ENCODE measurements around the gene EPHA1.

The EPHA1 gene

DNA sequence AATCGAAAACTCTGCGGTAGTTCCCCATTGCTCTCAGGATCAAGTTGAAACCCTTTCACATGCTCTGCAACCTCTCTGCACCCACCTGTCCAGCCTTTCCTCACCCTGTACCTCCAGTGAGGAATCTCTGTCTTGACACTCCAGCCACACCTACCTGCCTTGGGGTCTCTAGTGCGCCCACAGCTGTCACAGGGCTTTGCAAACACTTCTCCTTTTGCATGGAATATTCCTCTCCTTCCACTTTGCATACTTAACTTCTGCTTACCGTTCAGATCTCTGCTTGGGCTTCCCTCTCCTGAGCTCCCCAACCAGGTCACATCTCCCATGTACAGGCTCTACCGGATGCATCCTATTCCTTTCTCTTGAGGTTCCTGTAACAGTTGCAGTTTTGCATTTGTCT is 34.1 kb downstream of the EPHA1 start:
- FAIRE-seq = no peak
- no peak for DNase-seq (ENCODE audit: low spot score)

DNA sequence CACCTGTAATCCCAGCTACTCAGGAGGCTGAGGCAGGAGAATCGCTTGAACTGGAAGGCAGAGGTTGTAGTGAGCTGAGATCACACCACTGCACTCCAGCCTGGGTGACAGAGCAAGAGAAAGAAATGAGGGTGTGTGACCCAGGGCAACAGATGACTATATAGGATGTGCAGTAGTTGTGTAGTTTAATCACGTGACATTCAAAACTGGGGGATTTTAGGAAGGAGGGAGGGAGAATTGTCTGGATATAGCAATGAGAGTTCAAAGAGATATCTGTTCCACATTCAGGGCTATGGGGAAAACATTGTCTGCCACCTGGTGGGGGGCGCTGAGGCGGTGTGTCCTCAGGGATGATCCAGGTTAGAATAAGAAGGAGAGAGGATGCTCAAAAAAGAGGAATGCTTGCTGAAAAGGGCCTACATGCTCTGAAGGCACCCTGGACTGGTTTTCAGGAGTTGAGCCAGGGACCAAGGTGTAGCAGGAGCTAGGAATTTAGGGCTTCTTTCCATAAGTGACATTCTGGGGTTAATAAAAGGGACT is 35.3 kb downstream of the EPHA1 start:
- FAIRE-seq (no peak), DNase-seq (ENCODE audit: low spot score) (no peak)

DNA sequence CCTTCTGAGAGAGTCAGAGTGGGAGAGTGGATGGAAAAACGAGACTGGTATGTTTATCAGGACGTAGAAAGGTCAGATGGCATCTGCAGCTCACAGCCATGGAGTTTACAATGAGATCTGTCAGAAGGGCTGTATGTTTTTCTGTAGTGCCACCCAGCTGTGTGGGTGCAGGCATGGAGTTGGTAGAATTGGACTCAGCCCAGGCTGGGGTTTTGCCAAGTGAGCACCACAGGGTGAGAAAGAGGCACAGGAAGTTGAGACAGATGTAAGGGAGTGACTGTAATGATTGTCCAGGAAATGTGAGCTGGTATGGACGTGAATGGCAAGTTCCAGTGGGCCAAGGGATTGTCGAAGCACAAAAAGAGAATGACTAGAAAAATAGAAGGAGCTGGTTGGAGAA is 36.6 kb downstream of the EPHA1 start:
- FAIRE-seq = no peak
- DNase-seq (ENCODE audit: low spot score) = peak; percentile 24

DNA sequence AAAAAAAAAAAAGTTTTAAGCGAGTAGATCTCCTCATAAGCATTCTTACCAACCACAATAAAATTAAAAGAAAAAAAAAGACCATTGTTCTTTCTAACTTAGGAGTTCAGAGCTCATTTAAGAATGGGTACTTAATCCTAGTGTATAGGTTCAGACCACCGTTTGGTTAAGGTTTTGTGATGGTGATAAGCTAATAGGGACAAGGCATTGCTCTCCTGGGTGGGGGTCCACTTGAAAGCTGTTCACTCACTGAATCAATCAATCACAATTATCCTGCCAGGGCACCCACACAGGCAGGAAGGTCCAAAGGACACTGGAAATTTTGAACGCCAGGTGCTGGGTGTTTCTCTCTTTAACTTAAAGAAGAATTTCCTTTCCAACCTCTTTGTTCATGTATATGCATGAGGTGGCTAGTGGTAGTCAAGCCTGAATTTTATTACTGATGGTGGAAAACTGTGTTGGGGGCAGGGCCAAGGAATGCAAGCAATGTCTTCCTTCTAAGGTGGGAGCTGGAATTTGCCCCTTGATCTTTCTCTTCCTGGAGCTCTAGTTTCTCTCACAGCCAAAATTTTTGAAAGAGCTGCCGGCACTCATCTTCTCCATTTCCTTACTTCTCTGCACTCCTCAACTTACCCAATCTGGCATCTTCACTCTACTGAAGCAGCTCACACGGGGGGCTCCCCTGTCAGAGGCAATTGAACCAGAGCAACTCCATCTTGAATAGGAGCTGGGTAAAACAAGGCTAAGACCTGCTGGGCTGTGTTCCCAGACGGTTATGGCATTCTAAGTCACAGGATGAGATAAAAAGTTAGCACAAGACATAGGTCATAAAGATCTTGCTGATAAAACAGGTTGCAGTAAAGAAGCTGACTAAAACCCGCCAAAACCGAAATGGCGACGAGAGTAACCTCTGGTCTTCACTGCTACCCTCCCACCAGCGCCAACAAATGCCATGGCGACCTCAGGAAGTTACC is 38.7 kb downstream of the EPHA1 start:
- no peak for FAIRE-seq
- no peak for DNase-seq (ENCODE audit: low spot score)

DNA sequence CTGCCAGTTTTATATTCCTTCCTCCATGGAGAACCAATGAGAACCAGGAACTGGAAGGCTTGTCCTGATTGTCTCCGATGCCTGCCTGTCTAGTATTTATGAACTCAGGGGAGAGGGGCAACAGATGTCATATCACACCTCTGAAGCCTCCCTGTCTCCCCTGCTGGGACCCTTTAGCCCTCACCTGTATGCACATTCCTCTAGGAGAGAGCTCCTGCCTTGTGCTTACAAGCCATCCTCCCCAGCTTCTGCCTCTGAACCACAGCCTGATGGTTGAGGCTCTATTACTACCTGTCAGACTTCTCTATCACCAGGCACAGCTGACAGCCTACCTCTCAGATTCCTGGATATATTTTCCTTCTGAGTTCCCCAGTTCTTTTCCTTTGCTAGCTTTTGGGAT is 40.3 kb downstream of the EPHA1 start:
- FAIRE-seq = no peak
- no peak for DNase-seq (ENCODE audit: low spot score)

DNA sequence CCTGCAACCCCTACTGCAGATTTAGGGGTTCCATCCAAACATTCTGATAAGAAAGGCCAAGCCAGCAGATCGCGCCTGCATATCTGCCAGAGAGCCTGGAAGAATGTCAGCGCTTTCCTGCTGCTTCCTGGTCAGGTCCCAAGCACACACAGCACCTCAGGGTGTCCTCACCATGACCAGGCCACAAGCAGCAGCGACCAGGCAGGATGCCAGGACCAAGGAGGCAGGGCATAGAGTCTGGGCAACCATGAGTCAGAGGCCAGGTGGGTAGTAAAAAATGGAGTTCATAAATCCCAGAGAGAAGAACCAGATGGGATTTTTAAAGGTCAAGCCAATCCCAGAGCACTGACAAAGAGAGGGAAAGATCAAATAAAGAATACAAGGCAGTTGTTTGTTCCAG is 40.7 kb downstream of the EPHA1 start:
- FAIRE-seq (peak; percentile 86), DNase-seq (ENCODE audit: low spot score) (peak; percentile 87)

DNA sequence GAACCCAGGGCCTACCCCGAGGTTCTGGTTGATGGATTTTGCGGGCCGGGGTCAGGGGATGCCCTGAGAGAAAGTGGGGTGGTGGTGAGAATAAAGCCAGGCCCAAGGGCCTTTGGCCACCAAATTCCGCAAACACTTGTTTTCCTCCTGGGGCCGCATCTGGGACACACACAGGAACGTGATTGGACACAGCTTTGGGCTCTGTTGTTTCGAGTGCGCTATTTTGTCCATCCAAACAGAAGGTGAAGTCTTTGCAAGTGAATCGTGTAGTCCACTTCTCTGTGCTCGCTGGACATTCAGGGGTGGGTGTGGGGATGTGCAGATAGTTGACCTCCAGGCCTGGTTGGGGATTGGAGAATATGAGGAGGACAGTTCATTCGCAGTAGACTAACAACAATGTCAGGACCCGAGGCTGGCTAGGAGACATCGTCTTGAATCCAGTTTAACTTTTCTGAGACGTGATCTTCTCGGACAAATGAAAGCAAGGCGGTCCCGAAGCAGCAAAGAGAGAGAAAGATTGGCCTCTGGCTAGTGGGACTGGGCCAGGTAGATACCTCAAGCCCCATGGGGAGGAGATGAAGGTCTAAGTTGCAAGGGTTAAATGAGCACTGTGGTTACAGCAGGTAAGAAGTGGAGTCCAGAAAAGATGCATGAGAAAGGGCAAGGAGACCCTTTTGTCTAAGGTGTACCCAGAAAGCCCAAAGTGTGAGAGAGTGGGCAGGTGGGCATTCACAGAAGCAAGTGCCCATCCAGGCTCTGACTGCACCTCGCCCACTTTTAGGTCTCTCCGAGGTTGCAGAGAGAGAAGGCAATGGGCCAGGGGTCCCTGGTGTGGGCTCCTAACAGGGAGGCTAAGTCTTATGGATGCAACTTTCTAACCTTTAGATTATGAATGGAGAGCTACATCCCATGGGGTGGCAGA is 45.4 kb downstream of the EPHA1 start:
- DNase-seq (ENCODE audit: low spot score) (no peak), FAIRE-seq (no peak)

DNA sequence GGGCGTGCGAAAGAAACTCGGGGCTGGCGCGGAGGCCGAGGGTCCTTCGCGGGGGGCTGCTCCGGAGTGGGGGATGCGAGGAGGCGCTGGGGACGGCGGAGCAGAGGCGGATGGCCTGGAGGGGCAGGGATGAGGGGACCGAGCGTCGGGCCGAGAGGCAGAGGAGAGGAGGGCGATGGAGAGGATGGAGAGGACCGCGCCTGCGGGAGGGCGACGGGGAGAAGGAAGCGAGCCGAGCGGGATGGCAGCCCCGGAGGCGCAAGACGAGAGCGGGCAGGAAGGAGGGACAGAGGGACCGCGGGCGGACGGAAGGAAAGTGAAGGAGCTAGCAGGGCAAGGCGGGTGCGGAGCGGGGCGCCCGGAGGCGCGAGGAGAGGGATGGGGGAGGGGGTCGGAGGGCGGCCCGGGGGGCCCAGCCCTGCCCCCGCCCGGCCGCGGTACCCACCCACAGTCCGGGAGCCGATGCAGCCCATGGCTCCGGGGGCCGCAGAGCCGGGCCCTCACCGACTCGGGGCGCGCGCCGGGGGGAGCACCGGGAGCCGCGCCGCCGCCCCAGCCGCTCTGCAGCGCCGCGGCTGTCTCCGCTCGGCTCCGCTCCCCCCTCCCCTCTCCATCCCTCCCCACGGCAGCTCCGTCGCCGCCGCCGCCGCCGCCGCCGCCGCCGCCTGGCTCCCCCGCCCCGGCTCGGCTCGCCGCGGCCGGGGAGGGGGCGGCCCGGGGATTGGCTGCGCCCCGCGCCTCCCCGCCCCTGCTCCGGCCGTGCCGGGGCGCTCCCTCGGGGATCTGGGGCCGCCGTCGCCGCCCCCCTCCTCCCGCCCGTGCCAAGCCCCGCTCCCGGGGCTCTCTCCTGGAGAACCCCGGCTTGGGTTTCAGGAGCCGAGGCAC is 46.3 kb downstream of the EPHA1 start, which contains the start of gene FAM131B:
Gene FAM131B (minus strand): TSS at position 583 of the 885 bp plus-strand sequence. CDS start 110 bp downstream, at position 473.
- DNase-seq (ENCODE audit: low spot score) (no peak), FAIRE-seq (no peak)

DNA sequence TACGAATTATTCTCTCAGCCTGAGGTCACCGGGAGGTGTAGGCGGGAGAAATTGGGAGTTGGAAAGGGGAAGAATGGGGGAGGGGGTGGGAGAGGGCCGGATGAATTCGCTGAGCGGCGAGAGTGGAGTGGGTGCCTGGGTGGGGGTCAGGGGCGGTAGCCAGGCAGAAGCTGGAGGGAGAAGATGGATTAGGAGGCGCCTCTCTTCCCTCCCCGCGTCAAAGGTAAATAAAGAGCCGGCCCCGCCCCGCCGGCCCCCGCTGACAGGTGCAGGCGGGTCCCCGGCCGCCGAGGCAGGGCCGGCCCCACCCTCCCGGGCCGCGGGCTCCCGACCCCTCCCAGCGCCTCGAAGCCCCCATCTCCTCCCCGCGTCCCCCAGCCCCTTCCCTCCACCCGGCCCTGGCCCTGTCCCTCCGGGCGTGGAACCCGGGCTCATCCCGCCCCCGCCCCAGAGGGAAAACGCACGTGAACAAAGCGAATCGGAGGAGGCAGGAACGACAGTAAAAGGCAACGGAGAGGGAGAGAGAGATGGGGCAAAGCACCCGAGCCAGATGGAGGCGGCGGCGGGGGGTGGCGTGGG is 47.0 kb downstream of the EPHA1 start:
- DNase-seq (ENCODE audit: low spot score) = no peak
- no peak for FAIRE-seq

DNA sequence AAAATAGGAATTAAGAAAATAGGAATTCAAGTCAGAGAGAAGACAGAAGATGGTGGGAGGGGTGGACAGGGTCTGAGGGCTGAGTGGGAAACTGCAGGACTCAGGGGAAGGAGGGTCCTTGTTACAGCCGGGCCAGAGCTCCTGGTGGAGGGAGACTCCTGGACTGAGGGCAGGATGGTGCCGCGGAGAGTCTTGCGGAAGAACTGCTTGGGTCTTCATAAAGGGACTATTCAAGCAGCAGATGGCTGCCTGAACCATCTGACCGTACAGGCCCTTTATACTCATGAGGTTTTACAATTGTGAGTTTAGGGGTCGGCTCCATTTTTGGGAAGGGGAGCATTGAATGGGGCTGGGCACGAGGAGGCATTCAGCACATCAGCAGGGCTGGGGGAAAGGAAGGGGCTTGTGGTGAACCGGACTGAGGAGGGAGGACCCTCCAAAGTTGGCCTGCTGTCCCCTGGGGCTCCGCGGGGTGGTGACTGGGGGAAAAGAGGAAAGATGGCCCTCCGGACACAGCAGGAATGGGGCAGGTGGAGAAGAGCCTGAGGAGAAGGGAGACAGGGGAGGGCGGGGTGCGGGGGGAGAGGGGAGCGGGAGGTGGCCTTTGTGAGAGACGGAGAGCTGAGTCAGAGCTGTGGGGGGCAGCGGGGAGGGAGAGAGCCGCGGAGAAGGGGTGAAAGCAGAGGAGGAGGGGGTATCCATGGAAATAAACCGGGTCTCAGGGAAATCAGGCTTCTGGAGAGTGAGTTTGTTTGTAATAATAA is 47.7 kb downstream of the EPHA1 start:
- FAIRE-seq (no peak), DNase-seq (ENCODE audit: low spot score) (no peak)

DNA sequence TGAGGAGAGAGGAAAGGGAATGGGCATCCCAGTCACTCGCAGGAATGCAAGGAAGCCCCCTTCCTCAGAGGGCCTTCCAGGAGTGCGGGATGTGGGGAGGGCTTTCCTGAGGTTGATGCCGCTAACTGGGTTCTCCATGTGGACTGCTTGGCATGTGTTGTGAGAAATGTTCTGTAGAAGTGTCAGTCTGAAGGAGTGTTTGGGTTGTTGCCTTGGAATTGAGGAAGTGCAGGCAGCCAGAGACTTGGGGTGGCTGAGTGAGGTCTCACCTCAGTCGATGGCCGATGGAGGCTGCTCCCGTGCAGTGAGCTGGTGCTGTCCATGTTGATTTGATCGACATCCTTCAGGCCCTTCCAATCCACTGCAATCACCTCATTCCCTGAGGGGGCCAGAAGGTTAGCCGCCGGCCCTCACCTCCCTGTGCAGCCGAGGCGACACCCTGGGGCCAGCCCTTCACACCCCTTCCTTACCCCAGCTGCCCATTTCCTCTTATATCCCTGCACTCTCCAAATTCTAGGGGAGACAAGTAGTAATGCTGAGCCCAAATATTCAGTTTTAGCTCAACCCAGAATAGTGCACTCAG is 48.8 kb downstream of the EPHA1 start:
- no peak for FAIRE-seq

DNA sequence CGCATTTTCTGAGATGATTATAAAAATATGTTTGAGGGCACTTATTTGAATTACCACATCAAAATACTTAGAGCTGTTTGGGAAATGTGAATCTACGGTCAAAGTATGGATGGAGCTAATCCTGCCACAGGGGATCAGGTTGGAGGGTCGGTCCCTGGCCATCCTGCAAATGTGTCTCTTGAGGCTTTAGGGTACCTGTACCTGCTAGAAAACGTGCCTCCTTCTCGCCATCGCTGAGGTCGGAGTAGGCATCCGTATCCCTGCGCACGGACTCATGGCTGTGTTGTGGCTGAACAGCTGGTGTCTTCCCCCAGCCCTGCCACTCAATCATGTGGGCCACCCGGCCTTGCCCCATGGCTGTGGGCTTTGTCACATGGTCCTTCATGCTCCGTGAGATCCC is 50.0 kb downstream of the EPHA1 start:
- no peak for FAIRE-seq
- DNase-seq (ENCODE audit: low spot score) = no peak

More for the DNA sequence above, 48.8 kb downstream of the EPHA1 start:
- DNase-seq (ENCODE audit: low spot score) = no peak

DNA sequence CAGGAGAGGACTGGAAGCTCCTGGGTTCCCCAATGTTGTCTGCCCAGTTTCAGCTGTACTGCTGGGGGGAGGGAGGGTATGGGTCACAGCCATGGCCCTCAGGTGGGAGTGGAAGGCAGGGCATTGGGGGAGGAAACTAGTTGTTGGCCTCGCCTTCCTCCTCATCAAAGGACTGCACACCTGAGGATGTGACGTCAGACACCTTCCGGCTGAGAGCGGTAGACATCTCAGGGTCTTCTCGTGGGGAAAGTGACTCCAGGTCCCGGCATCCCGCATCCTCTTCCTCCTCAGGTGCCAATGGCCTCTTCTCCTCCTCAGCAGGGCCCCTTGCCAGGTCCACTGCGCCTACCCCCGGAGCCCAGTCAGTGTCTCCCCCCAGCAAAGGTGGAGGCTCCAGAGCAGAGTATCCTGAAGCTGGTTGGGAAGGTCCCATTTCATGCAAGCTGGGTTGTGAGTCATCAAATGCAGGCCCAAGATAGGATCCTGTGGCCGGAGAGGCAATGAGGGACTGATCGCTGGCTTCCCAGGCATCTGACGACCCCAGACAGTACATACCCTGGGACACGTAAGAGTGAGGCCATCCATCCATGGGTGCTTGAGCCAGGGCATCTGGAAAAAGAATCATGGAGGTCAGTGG is 52.1 kb downstream of the EPHA1 start:
- no peak for DNase-seq (ENCODE audit: low spot score)
- FAIRE-seq = no peak

DNA sequence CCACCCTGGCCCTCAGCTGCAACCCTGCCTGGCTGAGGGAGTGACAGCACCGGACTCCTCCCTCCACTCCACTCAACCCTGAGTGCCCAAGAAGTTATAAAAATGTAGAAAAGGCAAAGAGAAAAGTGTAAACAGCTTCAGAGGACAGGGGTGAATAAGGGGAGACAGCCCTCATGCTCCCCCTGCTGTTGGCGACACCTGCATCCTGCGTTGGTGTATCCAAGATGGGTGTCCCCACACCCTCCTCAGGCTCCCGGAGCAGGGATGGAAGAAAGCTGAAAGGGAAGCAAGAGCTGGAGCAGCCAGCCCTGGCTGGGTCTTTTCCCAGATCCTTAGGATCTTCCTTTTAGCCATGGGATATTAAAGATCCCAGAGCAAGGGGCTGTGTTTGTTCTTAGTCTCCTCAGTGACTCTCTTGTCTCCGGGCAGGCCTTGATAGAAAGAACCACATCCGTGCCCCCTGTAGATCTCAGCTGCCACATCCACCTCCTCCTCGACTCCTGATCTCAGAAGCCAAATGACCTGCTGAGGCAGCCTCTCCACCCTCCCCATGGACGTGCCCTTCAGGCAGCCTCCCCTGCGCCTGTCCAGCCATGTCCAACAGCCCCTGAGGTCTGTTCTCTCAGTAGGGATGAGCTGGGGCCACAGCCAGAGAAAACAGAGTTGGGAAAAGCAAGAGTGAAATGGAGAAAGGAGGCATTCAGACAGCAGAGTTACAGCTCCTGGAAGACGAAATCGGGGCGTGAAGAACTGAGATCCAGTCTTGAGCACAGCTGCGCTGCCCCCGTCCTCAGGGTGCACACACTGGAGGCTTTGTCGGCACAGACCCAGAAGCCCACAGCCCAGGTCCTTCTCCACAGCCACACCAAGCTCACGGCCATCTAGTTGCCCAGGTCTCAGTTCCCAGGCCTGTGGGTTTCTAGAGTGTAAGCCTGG is 52.9 kb downstream of the EPHA1 start:
- FAIRE-seq = no peak
- no peak for DNase-seq (ENCODE audit: low spot score)

DNA sequence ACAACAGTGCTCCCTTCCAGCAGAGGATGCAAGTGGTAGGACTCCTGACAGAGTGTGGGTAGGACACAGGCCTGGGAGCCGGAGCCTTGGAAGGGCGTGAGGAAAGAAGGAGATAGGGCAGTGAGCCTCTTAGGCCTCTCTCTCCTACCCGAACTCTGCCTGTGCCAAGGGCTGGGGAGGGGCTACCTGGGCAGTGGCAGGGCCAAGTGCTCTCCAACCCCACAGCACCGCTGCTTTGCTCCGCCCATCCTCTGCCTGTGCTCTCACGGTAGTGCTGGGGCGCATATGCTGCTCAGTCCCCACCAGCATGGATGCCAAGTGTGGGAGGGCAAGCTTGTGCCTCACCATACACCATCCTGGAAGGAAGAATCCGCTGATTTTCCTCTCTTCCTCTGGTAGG is 53.7 kb downstream of the EPHA1 start:
- no peak for FAIRE-seq
- no peak for DNase-seq (ENCODE audit: low spot score)

DNA sequence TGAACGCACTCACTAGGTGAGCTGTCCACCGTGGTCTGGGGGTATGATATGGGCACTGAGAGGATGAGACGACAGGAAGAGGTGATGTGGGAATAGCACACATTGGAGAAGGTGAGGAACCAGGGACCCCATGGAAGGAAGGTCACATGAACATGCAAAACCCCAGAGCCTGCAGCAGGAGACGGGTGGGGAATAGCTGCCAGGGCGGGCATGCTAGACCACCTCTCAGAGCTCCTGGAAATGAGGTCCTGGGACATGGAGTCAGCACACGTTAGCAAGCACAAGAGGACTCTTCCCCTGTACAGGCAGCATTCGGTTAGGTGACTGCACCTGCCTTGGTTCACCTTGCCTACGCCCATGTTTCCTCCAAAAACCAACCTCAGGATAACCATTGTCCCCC is 54.3 kb downstream of the EPHA1 start:
- DNase-seq (ENCODE audit: low spot score) (no peak), FAIRE-seq (no peak)

DNA sequence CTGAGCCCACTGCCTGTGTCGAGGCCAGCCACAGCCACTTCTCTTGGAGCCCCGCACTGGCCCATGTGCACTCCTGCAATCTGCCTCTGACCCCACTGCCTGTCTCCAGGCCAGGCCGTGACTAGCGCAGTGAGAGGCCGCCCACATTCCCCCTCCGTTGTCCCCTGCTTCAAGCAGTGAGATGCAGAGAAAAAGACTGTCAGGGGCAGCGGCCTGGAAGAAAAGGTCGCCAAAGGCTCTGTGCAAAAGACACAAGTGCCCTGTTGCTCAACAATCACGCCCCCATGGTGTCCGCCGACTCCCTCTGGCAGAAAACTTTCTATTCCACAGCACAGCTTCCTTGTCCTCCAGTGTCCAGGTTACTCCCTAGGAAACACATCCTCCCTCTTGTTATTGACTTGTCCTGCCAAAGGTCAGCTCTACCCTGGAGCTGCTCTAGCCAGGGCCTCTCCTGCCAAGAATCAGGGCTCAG is 56.1 kb downstream of the EPHA1 start:
- FAIRE-seq (no peak), DNase-seq (ENCODE audit: low spot score) (no peak)

DNA sequence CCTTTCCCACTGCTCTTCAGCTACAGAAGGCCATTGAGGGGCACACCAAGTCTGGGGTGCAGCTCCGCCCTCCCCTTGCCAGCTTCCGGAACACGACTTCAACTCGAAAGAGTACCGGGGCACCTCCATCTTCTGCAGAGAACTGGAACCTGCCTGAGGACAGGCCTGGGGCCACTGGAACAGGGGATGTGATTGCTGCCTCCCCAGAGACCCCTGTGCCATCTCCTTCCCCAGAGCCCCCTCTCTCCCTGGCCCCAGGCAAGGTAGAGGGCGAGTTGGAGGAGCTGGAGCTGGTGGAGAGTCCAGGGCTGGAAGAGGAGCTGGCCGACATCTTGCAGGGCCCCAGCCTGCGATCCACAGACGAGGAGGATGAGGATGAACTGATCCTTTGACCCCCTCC is 57.1 kb downstream of the EPHA1 start:
- DNase-seq (ENCODE audit: low spot score) (no peak), FAIRE-seq (no peak)
